NCI-H2081 (cell line): ENCODE data around the gene PAMR1.
"Not testable (repeated sequence)": the region's sequence is repeated elsewhere in the genome, so short reads cannot be mapped to it uniquely, and the experiment has no call there.

ENCODE experiments used
- DNase-seq, 2 experiments: peaks; one replicate each; lab custom pipeline; 2025; lab: John Stamatoyannopoulos, UW

The PAMR1 gene, protein sequence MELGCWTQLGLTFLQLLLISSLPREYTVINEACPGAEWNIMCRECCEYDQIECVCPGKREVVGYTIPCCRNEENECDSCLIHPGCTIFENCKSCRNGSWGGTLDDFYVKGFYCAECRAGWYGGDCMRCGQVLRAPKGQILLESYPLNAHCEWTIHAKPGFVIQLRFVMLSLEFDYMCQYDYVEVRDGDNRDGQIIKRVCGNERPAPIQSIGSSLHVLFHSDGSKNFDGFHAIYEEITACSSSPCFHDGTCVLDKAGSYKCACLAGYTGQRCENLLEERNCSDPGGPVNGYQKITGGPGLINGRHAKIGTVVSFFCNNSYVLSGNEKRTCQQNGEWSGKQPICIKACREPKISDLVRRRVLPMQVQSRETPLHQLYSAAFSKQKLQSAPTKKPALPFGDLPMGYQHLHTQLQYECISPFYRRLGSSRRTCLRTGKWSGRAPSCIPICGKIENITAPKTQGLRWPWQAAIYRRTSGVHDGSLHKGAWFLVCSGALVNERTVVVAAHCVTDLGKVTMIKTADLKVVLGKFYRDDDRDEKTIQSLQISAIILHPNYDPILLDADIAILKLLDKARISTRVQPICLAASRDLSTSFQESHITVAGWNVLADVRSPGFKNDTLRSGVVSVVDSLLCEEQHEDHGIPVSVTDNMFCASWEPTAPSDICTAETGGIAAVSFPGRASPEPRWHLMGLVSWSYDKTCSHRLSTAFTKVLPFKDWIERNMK

DNA sequence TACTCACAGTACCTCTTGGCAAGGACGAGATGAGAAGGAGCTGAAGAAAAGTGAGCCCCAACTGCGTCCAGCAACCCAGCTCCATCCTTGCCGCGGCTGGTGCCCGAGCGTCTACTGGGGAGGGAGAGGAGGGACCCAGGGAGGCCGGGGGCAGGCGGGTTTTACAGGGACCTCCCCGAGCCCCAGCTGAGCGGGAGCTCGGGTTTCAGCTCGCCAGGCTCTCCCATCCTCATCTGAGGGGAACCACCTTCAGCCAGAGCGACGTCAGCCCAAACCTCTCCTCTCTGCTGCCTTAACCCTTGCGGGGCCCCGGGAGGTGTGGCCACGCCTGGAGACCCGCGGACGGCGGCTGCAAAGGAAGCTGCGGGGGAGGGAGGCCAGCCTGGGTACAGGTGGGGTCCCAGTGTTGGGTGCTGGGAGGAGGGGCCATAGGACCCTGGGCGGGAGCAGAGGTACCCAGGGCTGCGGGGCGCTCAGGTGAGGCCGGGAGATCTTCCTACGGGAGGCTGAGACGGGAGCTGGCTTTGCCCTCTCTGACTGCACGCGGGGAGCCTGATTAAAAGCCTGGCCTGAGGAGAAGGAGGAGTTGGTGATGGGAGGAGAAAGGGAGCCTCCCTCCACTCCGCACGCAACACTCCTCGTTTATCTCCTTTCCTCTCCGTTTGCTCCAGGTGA, at the start of gene PAMR1:
Gene PAMR1, minus strand, starts transcription at position 116 of the 675 bp plus-strand sequence. Its CDS starts 31 bp downstream, at position 85.
- DNase-seq: no peak

DNA sequence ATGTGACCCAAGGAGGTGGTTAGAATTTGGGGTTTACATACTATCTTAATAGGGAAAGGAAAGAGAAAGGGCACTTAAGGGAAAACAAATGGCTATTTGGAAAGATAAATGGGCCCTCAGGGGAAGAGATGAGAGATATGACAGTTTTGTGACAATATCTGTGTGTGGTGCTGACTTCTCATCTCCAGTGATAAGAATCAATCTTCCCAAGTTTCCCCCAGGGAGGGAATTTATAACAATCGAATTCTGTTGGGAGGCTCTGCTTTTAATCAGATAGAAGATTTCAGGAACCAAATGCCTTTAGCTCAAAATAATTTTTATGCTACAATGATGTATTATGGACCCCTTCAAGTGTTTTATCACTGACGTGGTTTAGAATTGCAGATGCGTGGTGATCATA, 46.3 kb upstream of the PAMR1 start:
- no peak for DNase-seq

DNA sequence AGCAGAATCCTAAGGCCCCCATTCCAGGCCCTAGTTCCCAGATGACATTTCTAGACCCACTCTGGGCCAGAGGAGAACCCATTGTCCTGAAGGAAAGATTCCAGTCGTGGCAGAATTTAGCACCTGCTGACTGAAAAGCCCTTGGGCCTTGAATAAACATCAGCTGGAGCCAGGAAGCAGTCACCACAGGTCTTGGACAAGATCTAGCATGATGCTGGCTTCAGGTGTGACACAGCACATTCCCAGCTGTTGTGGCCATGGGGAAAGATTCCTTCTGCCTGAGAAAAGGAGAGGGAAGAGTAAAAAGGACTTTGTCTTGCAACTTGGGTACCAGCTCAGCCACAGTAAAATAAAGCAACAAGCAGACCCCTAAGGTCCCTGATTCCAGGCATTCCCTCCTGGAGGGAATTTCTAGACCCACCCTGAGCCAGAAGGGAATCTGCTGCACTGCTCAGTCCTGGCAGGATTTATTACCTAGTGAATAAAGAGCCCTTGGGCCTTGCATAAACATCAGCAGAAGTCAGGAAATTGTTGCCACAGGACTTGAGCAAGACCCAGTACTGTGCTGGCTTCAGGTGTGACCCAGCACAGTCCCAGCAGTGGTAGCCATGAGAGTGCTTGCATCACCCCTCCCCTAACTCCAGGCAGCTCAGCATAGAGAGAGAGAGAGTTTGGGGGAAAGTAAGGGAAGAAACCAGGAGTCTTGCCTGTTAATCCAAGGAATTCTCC, 42.5 kb upstream of the PAMR1 start:
- DNase-seq: peak in 1 of 2 experiments; percentile 5

DNA sequence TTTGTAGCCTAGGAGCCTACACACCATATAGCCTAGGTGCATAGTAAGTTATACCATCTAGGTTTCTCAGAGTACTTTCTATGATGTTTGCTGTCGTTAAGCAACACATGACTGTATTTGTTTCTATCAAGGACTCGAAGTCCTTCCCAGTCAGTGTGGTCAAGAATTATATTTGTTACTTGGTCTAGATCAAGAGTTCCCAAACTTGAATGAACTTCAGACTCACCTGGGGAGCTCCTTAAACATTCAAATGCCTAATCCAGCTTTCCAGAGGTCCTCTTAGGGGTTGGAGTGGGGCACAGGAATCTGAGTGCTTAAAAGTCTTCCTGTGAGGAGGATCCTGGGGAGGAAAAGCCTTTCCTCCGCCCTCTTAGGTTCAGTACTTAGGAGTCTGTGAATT, 41.5 kb upstream of the PAMR1 start:
- no peak for DNase-seq

DNA sequence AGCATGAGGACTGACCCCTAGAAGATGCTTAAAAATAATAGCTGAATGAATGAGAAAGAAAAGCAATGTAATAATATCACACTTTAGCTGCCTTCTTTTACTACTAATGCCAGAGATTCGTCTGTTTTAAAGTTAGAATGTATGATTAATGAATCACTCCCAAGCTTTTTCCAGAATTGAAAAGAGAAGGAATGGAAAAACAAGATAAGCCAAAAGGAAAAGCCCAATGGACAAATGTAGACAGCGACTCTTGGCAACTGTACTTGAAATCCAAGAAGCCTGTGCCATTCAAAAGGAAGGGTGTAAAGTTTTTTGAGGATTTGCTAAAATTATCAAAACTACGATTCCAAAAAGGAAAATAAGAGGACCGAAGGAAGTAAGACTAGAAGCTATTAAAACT, 40.8 kb upstream of the PAMR1 start:
- DNase-seq: no peak

DNA sequence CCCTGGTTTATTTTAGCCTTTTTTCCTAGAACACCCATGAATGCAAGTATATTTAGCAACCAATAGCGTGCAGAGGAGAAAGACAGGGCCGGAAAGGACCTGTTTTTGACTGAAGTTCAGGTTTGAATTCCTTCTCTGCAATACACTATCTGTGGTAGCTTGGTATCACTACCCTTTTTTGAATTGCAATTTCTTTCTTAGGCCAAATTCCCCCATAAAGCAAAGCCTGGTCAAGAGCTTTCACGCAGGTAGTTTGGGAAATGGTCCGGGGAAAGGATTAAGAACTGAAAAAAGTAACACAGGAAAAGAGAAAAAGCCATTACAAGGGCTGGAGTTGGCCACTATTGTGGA, 38.8 kb upstream of the PAMR1 start:
- no peak for DNase-seq

DNA sequence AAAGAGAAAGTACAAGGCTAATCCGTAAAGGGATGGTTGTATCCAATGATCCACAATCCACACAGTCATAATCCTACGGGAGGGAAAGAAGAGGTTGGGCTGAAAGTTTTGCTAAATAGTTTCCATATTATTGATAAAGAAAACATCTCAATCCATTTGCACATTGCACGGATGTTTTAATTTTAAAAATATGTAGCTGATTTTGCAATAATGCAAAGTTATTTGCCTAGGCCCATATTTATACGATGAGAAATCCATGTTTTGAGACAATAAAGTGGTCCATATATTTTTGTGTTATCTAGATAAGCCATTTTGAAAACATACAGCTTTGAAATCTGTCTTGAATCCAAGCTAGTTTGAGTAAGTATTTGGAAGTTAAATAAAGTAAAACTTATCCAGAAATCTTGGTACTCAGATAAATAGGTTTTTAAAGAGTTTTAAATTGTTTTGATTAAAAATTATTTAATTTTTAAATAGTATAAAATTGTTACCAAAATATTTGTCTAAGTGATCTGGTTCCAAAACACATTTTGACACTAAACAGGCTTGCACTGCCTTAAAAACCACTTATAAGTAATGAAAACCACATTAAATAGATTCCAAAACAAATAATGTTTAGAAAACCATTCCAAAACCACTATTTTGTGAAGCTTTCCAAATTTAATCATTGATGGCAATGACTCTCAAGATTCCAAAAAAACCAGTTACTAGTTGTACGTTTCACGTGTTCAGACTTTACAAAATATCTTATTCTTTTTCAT, 38.2 kb upstream of the PAMR1 start:
- DNase-seq: no peak

DNA sequence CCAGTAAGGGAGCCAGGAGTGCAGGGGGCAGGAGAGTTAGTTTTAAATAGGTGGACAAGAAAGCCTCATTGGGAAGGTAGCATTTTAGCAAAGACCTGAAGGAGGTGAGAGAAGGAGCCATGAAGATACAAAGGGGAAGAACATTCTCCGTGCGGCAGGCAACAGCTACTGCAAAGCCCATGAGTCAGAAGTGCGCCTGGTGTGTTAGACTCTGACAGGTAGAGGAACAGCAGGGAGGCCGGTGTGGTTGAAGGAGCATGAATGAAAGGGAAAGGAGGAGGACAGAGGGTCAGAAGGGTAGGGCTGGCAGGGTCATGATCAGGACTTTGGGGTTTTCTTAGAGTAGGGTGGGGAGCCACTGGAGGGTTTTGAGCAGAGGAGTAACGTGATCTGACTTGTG, 34.5 kb upstream of the PAMR1 start:
- no peak for DNase-seq

DNA sequence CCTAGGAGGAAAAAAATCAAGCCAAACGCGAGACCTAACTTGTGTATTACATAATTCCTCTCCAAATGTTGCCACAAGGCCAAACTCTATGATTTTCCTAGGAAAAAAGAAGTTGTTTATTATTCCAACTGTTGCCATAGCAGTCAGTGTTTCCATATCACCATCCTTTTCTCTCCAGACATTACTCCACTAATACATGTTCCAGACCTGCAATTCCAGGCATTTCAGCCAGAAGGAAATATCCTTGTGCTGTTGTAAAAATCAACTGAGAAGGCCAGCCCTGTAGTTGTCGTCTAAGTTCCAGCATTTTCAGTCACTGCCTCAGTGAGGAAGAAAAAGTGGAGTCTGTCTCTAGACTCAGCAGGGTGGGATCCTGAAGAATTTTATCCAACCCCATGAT, 33.1 kb upstream of the PAMR1 start:
- no peak for DNase-seq

DNA sequence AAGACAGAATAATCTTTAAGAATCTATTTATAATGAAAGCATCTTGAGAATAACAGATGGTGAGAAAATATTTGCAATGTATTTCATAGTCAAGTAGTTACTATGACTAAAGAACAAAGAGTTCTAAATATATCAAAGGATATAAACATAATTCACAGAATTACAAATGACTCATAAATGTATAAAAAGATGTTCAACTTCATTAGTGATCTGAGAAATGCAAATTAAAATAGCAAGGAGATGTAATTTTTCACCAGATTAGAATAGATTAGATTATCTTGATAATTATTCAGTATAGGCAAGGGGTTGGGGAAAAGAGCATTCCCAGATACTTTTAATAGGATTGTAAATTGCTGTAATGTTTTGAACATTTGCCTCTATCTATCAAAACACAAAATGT, 30.1 kb upstream of the PAMR1 start:
- DNase-seq: no peak

DNA sequence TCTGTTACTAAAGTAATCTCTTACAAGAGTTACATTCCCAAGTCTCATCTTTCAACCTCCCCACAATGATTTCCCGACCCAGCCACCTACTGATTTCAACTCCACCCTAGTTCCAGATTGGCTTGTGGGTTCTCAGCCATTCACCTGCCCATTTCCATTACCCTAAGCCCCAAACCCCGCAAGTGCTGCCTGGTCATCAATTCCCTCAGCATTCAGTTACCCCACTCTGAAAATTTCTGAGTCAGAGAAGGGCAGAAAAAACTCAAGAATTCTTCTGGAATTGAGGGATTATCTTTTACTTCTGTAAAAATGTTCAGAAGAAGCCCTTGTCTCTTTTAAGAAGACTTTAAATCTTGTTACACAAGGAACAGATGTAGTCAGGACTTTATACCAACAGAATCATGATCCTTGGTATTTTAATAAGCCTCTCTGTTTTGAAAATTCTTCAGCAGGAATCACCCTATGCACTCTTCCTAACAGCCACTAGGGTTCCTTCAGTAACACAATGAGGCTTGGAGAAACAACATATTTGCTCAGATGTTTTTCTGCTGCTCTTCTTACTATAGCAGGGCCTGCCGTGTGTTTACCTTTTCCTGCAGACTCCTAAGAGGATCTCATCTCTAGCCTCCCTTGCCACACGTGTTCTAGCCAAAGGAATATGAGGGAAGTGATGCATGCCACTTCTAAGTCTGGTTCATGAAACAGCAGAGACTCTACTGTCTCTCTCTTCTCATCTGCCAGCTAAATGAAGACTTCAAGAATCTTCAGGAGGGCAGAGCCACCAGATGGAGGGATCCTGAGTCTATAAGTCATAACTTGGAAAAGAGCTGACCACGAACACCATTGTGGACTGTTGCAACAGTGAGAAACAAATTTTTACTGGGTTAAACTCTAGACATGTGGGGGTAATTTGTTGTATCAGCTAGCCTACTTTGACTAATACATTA, 29.3 kb upstream of the PAMR1 start:
- DNase-seq: no peak

DNA sequence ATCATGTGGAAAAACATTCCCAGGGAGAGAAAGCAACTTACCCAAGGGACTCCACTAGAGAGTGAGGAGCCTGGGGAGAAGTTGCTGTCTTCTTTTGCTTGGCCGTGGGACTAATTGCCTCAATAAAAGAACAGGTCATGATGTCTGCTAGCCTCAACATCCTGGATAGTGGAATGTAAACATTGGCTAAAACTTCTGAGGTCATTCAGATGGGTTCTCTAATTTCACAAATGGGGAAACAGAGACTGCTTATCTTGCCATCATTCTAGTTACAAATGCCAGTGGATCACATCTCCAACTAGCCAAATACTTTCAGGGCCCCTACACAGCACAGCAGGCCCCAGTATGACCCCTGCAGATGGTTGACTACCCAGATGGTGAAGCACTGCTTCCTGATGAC, 28.4 kb upstream of the PAMR1 start:
- DNase-seq: no peak

DNA sequence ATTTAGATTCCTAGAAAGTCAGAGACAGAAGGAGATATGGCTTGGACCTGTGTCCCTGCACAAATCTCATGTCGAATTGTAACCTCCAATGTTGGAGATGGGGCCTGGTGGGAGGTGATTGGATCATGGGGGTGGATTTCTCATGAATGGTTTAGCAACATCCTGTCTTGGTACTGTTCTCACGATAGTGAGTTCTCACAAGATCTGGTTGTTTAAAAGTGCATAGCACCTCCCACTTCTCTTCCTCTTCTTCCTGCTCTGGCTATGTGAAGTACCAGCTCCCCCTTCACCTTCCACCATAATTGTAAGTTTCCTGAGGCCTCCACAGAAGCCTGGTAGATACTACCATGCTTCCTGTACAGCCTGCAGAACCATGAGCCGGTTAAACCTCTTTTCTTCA, 27.6 kb upstream of the PAMR1 start:
- DNase-seq: no peak

DNA sequence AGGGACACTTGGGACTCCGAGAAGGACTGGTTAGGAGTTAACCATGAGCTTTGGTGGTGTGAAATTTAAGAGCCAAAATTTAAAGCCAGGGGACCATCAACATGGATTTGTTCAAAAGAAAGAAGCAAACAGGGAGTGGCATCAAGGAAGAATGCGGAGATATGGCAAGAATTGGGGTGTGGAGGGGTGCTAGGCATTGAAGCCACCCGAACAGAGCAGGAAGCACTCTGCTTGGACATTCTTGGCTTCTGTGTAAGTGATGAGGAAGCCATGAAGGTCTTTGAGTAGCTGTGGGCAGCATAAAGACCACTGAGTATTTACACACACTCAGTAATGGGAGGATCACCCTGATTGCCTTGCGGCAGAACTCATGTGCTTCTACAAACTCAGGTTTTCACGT, 27.2 kb upstream of the PAMR1 start:
- no peak for DNase-seq

DNA sequence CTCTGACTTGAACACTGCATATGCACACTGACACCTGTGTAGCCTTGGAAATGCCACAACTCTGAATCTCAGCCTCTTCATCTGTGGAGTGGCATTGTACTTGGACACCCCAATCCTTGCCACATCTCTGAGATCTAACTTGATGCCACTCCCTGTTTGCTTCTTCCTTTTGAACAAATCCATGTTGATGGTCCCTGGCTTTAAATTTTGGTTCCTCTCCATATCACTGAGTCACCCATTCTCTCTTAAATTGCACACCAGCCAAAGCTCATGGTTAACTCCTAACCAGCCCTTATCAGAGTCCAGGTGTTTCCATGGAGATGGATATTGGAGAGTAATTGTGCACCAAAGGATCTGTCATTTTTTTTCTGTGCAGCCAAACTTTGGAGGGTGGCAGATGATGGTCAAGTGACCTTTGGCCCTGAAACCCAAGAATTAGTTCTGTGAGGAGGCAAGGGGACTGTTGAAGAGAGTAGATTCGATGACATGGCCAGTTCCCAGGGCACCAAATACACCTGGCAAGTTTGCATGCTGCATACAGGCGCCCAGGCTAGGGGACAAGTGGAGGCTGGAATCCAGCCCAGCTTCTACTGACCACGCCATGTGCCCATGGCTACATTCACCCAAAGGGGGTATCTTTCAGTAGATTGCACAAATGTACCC, 25.1 kb upstream of the PAMR1 start:
- DNase-seq: no peak

DNA sequence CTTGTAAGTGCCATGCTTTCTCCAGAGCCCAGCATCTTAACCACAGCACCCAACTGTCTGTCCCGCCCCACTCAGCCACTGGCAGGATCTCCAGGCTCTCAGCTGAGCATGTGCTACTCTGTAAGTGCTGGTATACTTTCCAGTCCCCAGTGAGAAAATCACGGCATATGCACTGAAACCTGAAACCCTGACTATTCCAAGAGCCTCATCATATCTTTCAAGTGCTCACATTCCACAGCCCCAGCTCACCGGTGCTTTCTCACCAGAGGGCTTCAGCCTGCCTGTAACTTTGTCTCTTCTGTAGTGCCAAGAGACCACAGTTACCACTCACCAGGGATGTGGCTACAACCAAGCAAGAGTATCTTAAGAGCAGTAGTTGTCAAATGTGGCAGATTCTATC, 24.4 kb upstream of the PAMR1 start:
- no peak for DNase-seq

DNA sequence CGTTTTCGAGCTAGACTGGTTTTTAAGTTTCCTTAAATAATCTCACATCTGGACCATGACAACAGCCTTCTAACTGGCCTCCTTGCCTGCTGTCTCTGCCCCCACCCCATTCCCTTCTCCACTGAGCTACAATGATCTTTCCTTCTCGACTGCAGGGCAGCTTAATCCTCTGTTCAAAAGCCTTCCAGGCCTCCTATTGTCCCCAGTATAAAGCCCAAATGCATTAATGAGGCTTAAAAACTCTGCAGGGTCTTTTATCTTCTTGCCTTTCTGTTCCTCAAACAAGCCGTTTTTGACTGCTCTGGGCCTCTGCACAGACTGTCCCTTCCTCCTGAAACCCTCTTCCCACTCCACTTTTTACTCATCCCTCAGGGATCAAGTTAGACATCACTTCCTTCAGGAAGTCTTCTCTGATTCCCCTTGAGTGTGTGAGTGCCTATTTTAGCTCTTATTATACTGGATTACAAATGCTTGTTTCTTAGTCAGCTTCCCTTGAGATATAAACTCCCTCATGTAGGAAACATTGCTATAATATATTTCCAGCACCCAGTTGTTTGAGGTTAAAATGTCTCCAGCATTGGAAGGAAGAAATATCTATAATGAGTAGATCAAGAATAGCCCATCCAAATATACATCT, 23.6 kb upstream of the PAMR1 start:
- no peak for DNase-seq

DNA sequence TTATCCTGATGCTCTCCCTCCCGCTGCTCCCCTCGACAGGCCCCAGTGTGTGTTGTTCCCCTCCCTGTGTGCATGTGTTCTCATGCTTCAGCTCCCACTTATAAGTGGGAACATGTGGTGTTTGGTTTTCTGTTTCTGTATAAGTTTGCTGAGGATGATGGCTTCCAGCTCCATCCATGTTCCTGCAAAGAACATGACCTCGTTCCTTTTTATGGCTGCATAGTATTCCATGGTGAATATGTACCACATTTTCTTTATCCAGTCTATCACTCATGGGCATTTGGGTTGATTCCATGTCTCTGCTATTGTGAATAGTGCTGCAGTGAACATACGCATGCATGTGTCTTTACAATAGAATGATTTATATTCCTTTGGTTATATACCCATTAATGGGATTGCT, 22.6 kb upstream of the PAMR1 start:
- DNase-seq: not testable (repeated sequence)

DNA sequence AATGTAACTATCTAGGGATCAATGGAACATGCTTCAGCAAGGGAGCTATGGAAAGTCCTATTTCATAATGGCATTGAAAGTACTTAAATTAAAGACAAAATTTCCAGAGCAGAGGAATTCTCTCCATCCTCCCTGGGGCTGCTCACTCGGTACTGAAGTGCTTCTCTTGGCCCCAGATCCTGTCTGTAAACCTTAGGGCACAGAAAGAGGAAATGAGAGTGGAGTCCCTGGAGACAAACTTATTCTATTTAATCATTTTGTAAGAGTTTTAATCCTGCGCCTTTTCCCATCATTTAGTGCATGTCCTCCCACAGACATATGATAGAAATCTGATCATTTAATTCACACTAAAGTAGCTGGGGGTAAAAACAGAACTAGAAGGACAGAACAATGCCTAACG, 20.9 kb upstream of the PAMR1 start:
- no peak for DNase-seq
